NOMO-1 treated with DMSO at 0.1 percent for 48 hours (cell line): ENCODE data around the gene ASIC1.

Experiments
- DNase-seq: peaks from one replicate; lab custom pipeline; 2025; ENCODE audit not compliant: unreplicated experiment; lab: John Stamatoyannopoulos, UW

ASIC1 gene

GRCh38 chr12:50040657-50041056 lies 16.7 kb upstream of the ASIC1 start:
- no peak for DNase-seq

- DNase-seq: no peak
Measured at GRCh38 chr12:50041062-50041860, 16.1 kb upstream of the ASIC1 start.

- no peak for DNase-seq
Measured at GRCh38 chr12:50041962-50042361, 15.4 kb upstream of the ASIC1 start.

GRCh38 chr12:50042693-50043092 lies 14.7 kb upstream of the ASIC1 start:
- no peak for DNase-seq

GRCh38 chr12:50043308-50043707 lies 14.1 kb upstream of the ASIC1 start:
- no peak for DNase-seq

GRCh38 chr12:50043854-50044253 lies 13.5 kb upstream of the ASIC1 start:
- no peak for DNase-seq

- DNase-seq: no peak
Measured at GRCh38 chr12:50047693-50048250, 9.6 kb upstream of the ASIC1 start.

GRCh38 chr12:50049254-50050118 lies 7.9 kb upstream of the ASIC1 start:
- DNase-seq: no peak

- no peak for DNase-seq
Measured at GRCh38 chr12:50050119-50050385, 7.3 kb upstream of the ASIC1 start.

GRCh38 chr12:50050410-50051098 lies 6.8 kb upstream of the ASIC1 start:
- DNase-seq: peak; percentile 76

- no peak for DNase-seq
Measured at GRCh38 chr12:50051101-50051806, 6.1 kb upstream of the ASIC1 start.

- DNase-seq: no peak
Measured at GRCh38 chr12:50052544-50052943, 4.9 kb upstream of the ASIC1 start.

GRCh38 chr12:50052964-50053363 lies 4.4 kb upstream of the ASIC1 start:
- no peak for DNase-seq

GRCh38 chr12:50053583-50053982 lies 3.8 kb upstream of the ASIC1 start:
- peak; percentile 44 for DNase-seq

- peak; percentile 36 for DNase-seq
Measured at GRCh38 chr12:50055831-50056638, 1.4 kb upstream of the ASIC1 start.

GRCh38 chr12:50056639-50056976 lies 788 bp upstream of the ASIC1 start:
- DNase-seq: no peak

- no peak for DNase-seq
Measured at GRCh38 chr12:50057896-50058670, 687 bp downstream of the ASIC1 start.

GRCh38 chr12:50058743-50059312 lies 1.4 kb downstream of the ASIC1 start:
- DNase-seq: no peak
